Forelimb muscle (tissue), 1 donor: ENCODE measurements around the gene WDR72. TPM values are rescaled to one million over a fixed set of nuclear protein-coding genes. Genes with fewer than 3 reads are reported as not detected.
"Not testable (repeated sequence)": the region's sequence is repeated elsewhere in the genome, so short reads cannot be mapped to it uniquely, and the experiment has no call there.

Source experiments
- DNase-seq: peaks from one replicate; pipeline ENCODE4 v3.0.0-alpha.2; 2013; ENCODE audit warnings: low read depth
- polyA plus RNA-seq: library from polyadenylated mRNA; unstranded; fragments of 120-200 nt; gene quantifications from one replicate; pipeline ENCODE4 v1.2.1, GENCODE V29; 2013; ENCODE audit not compliant: insufficient read length

Gene WDR72
- polyA plus RNA-seq, 1 donor = 0.25 TPM

DNA sequence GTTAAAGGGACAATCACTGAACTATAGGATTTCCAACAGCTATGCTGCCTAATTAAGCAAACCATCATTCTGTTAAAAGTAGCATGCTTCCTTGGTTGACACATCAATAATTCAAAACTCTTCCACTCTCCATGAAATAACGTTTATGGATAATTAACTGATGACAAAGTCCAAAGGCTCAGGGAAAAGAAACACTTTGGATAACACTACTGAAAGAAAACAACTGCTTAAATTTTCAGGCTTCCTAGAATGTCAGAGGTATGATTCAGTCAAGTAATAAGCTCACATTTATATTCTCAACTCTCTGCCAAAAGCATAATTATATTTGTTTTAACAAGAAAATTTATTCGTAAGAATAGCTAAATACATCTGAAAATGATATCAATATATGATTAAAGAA, 49.6 kb downstream of the WDR72 start:
- no peak for DNase-seq

DNA sequence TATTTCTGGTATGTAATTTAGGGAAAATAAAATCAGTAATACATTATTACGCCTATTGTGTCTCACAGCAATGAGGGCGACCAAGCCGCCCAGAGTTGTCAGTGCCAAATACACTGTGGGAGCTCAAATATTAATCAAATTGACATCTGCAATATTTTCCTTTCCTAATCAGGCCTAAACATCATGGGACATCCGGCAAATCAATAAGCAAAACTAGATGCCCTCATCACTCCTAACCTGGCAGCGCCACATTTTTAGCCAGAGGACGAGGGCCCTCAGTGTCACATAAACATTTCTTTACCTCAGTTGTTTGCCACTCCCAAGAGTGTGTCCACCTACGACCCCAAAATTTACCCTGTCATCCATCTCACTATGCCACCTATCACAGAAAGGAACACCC, 64.1 kb downstream of the WDR72 start:
- no peak for DNase-seq

DNA sequence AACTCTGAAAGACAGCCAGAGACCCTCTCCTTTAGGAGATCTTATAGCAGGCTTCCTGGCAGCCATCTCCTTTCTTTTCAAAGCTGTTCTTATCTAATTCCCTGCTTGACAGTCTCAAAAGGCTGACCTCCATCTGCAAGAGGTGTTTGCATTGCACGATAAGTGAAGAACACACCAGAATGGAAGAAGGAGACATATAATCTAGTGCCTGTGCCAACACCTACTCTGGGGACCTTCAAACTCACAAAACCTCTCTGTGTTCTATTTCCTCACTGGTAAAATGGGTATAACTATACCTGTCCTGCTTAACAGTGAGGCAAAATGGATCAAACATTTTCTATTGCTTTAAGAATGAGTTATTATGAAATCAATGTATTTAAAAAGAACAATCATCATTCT, 65.0 kb downstream of the WDR72 start:
- no peak for DNase-seq

DNA sequence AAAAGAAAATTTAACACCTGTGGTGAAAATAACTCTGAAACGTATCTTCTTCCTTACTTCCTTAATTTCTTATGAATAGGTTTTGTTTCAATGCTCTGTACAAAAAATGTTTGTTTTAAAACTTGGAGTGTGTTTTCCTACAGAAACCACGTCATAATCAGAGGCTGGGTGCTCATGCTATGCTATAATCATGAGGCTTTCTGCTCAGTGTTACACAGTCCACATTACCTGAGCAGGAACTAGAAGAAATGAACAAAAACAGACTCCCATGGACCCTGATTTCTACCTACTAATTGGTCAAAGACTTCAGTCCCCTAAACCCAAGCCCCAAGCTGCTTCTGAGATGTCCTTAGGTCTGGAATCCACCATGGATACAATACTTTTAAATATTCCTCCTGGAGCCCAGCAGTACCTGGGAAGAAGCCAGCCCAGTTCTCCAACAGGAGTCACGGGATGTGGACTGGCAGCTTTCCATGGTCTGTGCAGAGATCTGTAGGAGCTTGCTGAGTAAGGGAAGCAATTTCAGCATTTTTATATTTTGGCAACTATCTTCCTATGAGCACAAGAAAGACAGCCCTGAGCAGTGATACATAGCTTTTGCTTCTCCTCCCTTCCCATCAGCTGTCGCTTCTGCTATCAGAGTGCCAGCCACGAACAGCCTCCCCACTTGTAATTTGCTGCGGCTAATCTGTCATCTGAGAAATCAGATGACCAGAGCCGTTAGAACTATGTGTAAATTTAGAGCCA, 65.6 kb downstream of the WDR72 start:
- DNase-seq = peak; percentile 32

DNA sequence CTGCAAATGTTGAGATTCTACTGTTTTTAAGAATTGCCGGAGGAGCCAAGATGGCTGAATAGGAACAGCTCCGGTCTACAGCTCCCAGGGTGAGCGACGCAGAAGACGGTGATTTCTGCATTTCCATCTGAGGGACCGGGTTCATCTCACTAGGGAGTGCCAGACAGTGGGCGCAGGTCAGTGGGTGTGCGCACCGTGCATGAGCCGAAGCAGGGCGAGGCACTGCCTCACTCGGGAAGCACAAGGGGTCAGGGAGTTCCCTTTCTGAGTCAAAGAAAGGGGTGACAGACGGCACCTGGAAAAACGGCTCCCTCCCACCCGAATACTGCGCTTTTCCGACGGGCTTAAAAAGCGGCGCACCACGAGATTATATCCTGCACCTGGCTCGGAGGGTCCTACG, 75.3 kb downstream of the WDR72 start:
- not testable (repeated sequence) for DNase-seq

DNA sequence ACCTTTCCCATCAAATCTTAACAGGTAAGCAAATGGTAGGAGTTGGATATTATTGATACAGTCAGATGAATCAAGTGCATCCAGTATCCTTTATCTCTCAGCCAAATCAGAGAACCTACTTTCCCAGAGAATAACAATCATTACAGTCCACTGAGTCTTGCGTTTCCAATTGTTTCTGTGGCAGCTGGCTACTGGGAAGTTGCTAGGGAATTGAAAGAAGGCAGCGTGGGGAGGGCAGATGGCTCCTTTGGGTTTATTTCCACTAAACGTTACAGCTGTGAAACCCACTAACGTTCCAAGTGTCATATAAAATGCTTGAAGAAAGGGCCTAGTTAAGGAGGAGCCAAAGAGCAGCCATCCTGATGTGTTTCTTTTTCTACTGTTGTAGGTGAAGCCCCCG, 78.4 kb downstream of the WDR72 start:
- no peak for DNase-seq

DNA sequence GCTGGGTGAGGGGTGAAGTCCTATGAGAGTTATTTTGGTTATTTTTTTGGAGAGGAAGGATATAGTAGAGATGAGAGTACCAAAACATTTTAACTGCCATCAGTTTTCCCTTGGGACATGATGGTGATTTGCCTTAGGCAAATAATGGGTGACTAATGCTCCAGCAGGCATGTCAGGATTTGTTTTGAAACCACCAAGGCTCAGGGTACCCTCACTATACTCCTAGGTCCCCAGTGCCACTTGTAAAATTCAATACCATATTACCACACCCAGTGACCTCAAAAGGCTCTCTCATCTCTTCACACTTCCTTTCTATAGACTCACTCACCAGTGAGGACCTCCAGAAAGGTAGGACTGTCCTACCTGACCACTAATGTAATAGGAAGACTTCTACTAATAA, 83.6 kb downstream of the WDR72 start:
- DNase-seq = no peak

DNA sequence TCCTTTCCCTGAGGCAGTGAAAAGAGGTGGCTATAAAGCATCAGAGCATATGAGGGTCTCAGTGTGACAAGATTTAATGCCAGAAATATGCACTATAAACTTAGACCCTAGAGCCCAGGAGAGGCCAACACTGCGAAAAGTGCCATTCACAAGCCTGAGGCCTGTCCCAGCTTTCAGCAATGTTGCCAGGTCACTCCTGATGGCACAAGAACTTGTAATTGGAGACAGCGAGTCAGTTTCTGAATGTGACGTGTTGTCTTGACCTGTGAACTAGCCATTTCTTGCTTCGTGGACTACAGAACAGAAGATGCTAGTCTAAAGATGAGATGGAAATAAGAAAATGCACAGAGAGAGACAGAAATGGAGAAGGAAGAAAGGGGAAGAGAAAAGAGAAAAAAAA, 87.9 kb downstream of the WDR72 start:
- DNase-seq = no peak

DNA sequence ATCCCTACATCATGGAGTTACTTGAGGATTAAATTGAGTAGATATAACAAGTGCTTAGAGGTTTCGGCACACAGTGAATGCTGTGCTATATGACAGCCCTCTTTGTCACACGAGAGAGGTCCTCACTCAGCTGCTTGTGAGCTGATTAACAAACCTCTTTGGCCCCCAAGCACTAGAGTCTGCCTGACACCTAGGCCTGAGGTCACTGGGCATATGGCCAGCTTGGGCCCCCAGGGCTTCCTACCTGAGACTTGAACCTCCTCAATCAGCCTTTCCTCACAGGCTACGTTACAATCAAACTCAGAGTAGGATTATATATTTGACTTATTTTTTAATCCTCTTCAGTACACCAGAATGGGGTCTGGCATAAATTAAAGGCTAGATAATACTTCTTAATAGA, 88.8 kb downstream of the WDR72 start:
- no peak for DNase-seq

DNA sequence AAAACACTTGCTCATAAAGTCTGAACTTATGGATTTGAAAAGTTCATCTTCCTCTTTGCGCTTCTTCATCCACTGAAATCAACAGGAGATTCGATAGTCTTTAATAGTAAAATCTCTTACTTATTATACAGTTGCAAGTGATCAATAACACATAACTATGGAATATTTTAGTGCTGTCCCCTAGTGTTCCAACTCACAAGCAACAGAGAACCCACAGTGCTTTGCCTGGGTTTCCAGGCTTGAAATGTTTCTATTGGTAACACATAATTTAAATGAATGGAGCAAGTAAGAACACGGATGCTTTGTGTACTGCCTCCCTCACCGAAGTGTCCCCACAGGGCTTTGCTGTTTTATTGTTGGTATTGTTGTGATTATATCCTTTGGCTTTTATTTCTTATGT, 93.5 kb downstream of the WDR72 start:
- DNase-seq = no peak

DNA sequence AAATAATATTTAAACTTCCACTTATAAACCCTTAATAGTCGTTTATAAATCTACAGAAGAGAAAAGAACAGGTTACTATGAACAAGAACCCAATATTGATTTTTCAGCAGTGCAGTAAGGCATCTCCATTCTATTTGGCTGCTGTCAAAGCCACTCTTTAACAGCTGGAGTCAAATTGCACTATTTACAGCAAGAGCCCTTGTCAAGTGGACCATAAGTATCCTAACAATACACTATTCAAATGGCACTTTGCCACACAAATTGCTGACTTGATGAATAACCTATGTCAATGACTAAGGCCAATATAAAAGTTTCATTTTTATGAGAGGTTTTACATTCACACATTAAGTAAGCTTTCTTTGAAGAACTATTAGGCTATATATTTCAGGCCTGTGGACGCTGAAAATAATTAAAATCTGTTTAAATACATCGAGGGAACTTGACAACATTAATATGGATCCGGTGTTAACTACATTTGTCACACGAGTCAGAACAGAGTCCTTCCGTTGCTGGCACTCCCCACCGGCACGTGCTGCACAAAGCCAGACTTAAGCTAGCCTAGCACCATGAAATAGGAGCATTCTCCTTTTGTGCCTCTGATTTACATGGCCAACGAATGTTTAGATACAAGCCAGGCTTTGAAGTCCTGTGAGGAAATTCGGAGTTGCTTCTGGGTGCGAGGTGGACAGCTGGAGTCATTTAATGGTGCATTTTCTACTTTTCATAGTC, 100.5 kb downstream of the WDR72 start:
- DNase-seq = no peak

DNA sequence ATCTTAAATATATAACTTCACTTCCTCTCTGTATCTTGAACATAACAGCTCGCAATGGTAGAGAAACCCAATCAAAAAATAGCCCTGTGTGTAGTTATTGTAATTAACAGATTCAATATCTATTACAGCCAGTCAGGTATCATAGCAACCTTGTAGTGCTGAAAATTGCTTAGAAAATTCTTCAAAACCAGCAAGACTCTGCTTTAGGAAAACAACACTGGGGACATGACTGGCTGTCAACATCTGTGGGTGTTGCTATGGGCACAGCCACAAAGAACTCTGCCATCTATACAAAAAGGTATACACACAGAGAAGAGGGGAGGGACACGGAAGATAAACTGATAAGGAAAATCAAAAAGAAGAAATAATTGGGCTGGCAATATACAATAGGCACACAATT, 101.2 kb downstream of the WDR72 start:
- no peak for DNase-seq

DNA sequence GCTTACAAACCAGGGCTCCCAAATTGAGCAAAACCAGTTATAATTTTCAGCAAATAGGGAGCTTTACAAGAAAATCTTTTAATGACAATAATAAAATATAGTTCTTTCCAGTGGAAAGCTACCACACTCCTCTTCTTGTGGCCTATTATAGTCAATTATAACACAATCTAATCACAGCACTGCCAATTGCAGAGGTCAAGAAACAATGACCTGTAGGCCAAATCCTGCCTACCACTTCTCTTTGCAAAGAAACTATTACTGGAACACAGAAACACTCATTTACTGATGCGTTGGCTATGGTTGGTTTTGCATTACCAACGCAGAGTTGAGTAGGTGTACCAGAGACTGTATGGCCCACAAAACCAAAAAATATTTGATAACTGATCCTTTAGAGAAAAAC, 110.5 kb downstream of the WDR72 start:
- DNase-seq = no peak

DNA sequence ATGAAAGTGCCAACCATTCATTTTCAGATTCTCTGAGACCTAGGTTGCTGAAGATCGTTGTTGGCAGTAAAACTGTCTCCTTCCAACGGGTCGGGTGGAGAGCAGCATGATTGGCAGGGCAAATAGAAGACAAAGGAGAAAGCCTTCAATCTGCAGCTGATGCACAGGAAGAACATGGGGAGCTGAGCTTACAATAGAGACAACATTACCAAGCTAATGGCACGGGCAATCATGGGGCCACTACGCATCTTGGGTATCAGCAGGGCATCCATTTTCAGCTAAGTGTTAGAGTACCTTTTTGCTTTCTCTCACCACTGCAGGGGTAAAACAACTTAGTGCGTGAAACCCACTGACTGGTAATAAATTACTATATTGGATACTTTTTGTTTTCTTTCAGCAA, 114.8 kb downstream of the WDR72 start:
- no peak for DNase-seq

DNA sequence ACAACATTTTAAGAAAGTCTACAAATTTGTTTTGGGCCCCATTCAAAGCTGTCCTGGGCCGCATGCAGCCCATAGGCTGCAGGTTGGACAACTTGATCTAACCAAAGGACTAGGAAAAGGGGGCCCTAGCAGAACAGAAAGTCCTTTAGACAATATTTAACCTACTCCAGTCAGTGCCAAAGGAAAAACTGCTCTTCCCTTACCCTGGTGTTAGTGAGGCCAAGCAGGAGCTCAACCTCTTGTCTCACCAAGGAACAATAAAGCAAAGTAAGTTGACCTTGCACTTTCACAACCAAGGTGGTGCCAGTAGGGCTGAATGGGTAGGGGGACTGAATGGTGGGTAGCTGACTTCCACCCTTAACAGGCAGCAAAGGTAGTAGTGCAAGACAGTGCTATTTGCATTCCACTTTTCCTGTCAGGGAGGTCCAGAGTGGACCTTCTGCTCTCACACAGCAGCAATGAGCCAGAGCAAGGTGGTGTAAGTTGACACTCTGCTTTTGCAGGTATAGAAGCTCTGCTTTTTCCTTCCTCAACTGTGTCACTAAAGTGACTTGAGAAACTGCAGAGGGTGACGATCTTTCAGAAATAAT, 124.9 kb downstream of the WDR72 start:
- no peak for DNase-seq

DNA sequence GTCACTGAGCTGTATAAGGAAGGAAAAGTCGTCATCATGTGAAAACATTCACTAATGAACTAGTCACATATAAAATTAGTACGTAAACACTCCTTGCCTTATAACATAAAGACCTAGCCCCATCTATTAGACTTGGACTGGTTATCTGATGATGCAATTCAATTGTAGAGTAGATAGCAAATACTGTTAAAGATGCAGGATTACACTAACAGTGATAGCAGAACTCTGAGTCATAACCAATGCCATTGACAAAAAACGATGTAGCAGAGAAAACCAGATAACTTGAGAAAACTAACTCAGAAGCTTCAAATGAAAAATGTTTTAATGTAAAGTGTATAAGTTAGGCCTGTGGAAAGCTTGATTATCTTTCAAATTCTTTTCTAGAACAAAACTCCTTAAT, 132.2 kb downstream of the WDR72 start:
- no peak for DNase-seq

DNA sequence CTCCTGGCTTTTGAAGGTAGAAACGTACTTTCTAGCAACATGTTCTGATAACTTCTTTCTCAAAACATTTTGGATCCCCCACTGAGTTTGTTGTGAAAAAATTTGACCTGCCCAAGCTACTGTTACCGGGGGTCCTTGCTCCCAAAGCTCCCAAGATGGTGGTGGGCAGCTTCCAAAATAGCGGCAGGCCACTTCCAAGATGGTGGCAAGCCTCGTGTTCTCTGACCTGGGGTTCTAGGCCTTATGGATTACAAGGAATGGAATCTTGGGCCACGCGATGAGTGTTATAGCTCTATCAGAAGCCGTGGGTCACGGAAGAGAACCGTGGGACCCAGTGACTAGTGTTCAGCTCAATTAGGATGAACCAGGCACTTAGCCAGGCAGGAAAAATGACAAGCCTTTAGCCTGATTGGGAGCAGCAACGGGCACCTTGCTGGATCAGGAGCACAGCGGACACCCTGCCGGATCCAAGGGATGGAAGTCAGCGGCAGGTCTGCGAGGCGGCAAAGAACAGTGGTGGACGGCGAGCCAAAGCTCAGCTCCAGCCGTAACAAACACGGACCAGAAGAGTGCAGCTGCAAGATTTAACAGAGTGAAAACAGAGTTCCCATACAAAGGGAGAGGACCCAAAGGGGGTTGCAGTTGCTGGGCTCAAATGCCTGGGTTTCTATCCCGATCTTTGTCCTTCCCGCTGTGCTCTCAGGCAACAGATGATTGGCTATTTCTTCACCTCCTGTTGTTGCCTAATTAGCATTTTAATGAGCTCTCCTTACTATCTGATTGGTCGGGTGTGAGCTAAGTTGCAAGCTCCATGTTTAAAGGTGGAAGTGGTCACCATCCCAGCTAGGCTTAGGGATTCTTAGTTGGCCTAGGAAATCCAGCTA, 133.3 kb downstream of the WDR72 start:
- DNase-seq = no peak

DNA sequence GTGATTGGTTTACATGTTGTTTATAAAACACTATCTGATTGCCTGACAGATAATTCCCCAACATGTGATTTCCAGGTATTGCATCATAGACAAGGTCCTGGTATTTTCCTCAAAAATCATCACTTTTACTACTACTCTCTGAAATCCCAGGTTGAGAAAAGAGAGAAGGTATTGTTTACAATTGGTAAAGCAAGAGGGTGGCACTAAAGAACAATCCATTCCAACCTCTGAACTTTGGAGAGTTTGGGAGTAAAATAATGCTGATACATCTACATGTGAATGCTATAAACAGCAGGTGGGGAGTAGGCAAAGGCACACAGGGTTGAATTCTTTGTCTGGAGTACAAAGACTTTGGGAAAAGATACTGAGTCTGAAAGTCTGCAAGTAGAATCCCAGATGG, 134.2 kb downstream of the WDR72 start:
- no peak for DNase-seq

DNA sequence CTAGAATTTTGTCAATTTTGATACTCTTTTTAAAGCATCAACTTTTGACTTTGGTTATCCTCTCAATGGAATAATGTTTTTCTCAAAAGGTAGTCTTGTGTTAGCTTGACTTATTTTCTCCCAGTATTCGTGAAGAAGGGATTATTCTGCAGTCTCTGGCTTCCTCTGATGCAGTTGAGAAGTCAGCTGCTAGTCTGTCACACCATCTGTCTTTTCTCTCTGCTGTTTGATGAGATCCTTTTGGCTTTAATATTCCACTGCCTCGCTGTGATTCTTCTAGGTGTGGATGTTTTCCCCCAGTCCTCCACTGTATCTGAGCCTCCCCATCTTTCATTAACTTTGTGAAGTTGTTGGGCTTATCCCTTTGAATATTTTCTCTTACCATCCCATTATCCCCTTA, 141.0 kb downstream of the WDR72 start:
- no peak for DNase-seq

DNA sequence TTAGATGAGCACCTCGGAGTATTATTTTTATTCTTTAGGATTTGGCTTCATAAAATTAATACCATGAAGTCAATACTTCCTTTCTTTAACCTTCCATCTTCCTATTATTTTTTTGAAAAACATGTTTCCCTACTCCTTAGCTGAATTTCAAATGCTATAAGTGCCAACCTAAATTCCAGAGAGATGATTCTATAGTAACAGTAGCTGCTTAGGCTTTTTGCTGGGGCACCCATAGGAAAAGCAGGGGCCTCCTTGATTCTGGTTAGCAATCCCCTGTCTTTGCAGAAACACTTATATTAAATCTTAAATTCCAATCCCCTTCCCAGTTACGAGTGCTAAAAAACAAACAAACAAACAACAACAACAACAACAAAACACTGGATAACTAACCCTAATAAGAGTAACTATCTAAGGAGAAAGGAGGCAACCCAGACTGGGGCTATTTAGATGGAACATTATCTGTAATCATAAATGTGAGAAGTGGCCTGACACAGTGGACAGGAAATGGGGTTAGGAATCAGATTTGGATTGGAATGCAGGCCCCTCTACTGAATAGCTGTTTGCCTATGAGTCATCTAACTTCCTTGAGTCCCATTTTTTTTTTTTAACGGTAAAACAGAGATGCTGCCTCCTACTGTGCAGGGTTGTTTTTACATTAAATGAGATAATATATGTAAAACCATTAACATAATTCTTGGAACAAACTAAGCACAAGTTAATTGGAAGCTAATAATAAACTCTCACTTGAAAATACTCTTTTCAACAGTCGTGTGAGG, 148.1 kb downstream of the WDR72 start:
- no peak for DNase-seq

DNA sequence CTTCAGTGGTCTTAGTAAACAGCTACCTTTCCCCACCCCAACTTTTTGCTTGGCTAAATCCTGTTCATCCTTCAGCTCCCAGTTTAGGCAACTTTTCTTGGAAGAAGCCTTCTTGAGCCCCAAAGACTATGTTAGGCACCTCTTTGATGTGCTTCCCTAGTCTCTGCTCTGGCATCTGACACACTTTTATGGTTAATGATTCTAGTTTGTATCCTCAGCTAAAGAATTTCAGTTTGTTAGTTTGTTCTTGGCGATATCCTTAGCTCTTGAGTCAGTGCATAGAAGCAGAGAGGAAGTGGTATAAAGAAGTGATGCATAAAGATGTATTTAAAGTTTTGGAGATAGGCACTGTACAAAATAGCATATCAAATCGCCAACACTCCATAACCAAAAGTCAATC, 168.4 kb downstream of the WDR72 start:
- DNase-seq = no peak
